HL-60 (cell line): ENCODE results near the gene CCR2.

Source experiments
- DNase-seq, 2 experiments: peaks; one replicate each; pipeline ENCODE4 v3.0.0-alpha.2; 2010 to 2020; ENCODE audit warnings: low read depth in 1 of 2, low spot score in 1 of 2
- H3K27ac ChIP-seq: fragments of 250-450 bp; sonication (Bioruptor Pico); replicated peaks from 2 replicates; pipeline ENCODE4 v1.5.1; 2020; ENCODE audit warnings: mild to moderate bottlenecking, moderate library complexity
- H3K27me3 ChIP-seq: fragments of 250-450 bp; sonication (Bioruptor Pico); 2 replicates; pipeline ENCODE4 v1.5.1; 2021; ENCODE audit warnings: mild to moderate bottlenecking, moderate library complexity; ENCODE audit not compliant: insufficient read depth, poor library complexity, severe bottlenecking
- H3K4me3 ChIP-seq: replicated peaks from 2 replicates; pipeline ENCODE4 v1.5.1; 2011; ENCODE audit warnings: mild to moderate bottlenecking, control low read depth, low read length; ENCODE audit not compliant: insufficient read depth
- GABPA ChIP-seq: IDR thresholded peaks from 2 replicates; pipeline ENCODE4 v1.6.1; 2012; ENCODE audit warnings: low read depth
- POLR2AphosphoS5 ChIP-seq: IDR thresholded peaks from 2 replicates; pipeline ENCODE4 v1.6.1; 2012; ENCODE audit warnings: low read depth
- TF ChIP-seq, protein P1 (sequence below): IDR thresholded peaks from one replicate; pipeline ENCODE4 v1.5.1; 2011; ENCODE audit warnings: low read length, control low read depth, inconsistent platforms; ENCODE audit not compliant: insufficient read depth

Gene CCR2

DNA sequence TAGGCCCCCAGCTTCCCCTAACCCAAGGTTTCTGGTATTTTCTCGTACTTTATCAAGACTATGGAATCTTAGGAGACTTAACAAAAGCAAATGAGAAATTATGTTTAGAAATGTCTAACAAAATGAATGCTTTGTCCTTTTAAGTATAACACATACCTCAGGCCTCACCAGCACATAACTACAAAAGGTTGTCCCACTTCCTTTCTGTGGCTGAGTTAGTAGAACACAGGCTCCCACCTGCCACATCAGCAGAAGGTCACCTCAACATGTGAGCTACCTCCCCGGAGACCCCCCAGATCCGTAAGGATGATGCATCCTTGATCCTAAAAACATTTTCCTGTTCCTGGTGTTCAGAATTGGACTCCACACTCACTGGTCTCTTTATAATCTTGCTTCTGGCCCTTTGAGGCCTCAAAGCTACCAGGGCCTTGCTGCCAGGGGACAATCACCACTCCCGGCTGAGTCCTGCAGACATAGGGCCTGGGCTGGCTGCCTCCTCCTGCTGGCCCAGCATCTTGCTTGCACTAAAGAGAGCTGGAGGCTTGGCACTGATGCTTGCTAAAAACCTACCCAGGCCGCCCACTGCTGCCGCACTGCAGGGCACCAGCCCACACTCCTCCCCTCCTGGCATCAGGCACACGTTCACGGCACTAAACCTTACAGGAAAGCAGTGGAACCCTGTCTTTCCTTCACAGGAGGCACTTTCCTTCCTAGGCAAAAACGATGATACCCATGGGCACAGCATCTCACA lies 56.0 kb downstream of the CCR2 start:
- no peak overlapping the region for H3K4me3 ChIP-seq
- TF ChIP-seq, protein P1, sequence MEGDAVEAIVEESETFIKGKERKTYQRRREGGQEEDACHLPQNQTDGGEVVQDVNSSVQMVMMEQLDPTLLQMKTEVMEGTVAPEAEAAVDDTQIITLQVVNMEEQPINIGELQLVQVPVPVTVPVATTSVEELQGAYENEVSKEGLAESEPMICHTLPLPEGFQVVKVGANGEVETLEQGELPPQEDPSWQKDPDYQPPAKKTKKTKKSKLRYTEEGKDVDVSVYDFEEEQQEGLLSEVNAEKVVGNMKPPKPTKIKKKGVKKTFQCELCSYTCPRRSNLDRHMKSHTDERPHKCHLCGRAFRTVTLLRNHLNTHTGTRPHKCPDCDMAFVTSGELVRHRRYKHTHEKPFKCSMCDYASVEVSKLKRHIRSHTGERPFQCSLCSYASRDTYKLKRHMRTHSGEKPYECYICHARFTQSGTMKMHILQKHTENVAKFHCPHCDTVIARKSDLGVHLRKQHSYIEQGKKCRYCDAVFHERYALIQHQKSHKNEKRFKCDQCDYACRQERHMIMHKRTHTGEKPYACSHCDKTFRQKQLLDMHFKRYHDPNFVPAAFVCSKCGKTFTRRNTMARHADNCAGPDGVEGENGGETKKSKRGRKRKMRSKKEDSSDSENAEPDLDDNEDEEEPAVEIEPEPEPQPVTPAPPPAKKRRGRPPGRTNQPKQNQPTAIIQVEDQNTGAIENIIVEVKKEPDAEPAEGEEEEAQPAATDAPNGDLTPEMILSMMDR = no peak
- TF ChIP-seq GABPA (no peak), POLR2AphosphoS5 (no peak)
- no peaks in the 10 kb centered on the region for H3K27me3 ChIP-seq
- DNase-seq = no peak
- H3K27ac ChIP-seq = no peak overlapping the region
